Measurements from ENCODE around the gene ZFR. TPM values are rescaled to one million over a fixed set of nuclear protein-coding genes. Genes with fewer than 3 reads are reported as not detected.
"Not testable (repeated sequence)": the region's sequence is repeated elsewhere in the genome, so short reads cannot be mapped to it uniquely, and the experiment has no call there.

The ZFR gene
- total RNA-seq, 2 experiments from 2014 or later: 66.1 to 69.4 TPM

GRCh38 chr5:32339198-32339597 is 105.3 kb downstream of the ZFR start:
- H3K27me3 Mint-ChIP-seq: no peaks in the 10 kb centered on the region
- no peak overlapping the region for H3K4me3 Mint-ChIP-seq
- H3K36me3 Mint-ChIP-seq: peaks cover 3% of the 10 kb centered on the region
- no peaks in the 10 kb centered on the region for H3K4me1 Mint-ChIP-seq
- peaks cover 17% of the 10 kb centered on the region for H3K9me3 Mint-ChIP-seq
- no peak overlapping the region for H3K27ac Mint-ChIP-seq
- no peak for DNase-seq

- Mint-ChIP-seq H3K27ac (no peak overlapping the region), H3K4me3 (no peak overlapping the region), H3K9me3 (no peaks in the 10 kb centered on the region), H3K4me1 (no peaks in the 10 kb centered on the region), H3K27me3 (no peaks in the 10 kb centered on the region), H3K36me3 (no peaks in the 10 kb centered on the region)
- no peak for DNase-seq
These were observed 111.6 kb downstream of the ZFR start for GRCh38 chr5:32332966-32333365.

GRCh38 chr5:32332361-32332760 is 112.2 kb downstream of the ZFR start:
- no peaks in the 10 kb centered on the region for H3K36me3 Mint-ChIP-seq
- H3K9me3 Mint-ChIP-seq: no peaks in the 10 kb centered on the region
- H3K27me3 Mint-ChIP-seq: no peaks in the 10 kb centered on the region
- no peaks in the 10 kb centered on the region for H3K4me1 Mint-ChIP-seq
- no peak overlapping the region for H3K4me3 Mint-ChIP-seq
- DNase-seq: no peak
- H3K27ac Mint-ChIP-seq: no peak overlapping the region

- no peak for DNase-seq
- Mint-ChIP-seq H3K36me3 (no peaks in the 10 kb centered on the region), H3K9me3 (no peaks in the 10 kb centered on the region), H3K27me3 (no peaks in the 10 kb centered on the region), H3K27ac (no peak overlapping the region), H3K4me3 (no peak overlapping the region), H3K4me1 (no peaks in the 10 kb centered on the region)
These were observed 112.6 kb downstream of the ZFR start for GRCh38 chr5:32331935-32332274.

GRCh38 chr5:32331217-32331934 is 113.2 kb downstream of the ZFR start:
- Mint-ChIP-seq H3K27ac (no peak overlapping the region), H3K4me1 (no peaks in the 10 kb centered on the region), H3K36me3 (no peaks in the 10 kb centered on the region), H3K9me3 (no peaks in the 10 kb centered on the region), H3K27me3 (no peaks in the 10 kb centered on the region), H3K4me3 (no peak overlapping the region)
- DNase-seq: no peak

GRCh38 chr5:32330126-32330971 is 114.2 kb downstream of the ZFR start:
- no peaks in the 10 kb centered on the region for H3K36me3 Mint-ChIP-seq
- H3K4me3 Mint-ChIP-seq: no peak overlapping the region
- no peaks in the 10 kb centered on the region for H3K9me3 Mint-ChIP-seq
- H3K27me3 Mint-ChIP-seq: no peaks in the 10 kb centered on the region
- no peaks in the 10 kb centered on the region for H3K4me1 Mint-ChIP-seq
- H3K27ac Mint-ChIP-seq: no peak overlapping the region
- DNase-seq: no peak

- no peak overlapping the region for H3K27ac Mint-ChIP-seq
- peak; percentile 39 for DNase-seq
- no peaks in the 10 kb centered on the region for H3K4me1 Mint-ChIP-seq
- no peak overlapping the region for H3K4me3 Mint-ChIP-seq
- H3K27me3 Mint-ChIP-seq: no peaks in the 10 kb centered on the region
- no peaks in the 10 kb centered on the region for H3K9me3 Mint-ChIP-seq
- no peaks in the 10 kb centered on the region for H3K36me3 Mint-ChIP-seq
These were observed 115.1 kb downstream of the ZFR start for GRCh38 chr5:32329395-32329834.

- Mint-ChIP-seq H3K9me3 (peaks cover 6% of the 10 kb centered on the region), H3K27me3 (no peaks in the 10 kb centered on the region), H3K27ac (no peak overlapping the region), H3K4me3 (no peak overlapping the region), H3K36me3 (peaks cover 3% of the 10 kb centered on the region), H3K4me1 (no peaks in the 10 kb centered on the region)
- no peak for DNase-seq
These were observed 118.2 kb downstream of the ZFR start for GRCh38 chr5:32326216-32326772.

GRCh38 chr5:32325616-32326015 is 118.9 kb downstream of the ZFR start:
- no peaks in the 10 kb centered on the region for H3K4me1 Mint-ChIP-seq
- no peak overlapping the region for H3K27ac Mint-ChIP-seq
- no peak for DNase-seq
- H3K9me3 Mint-ChIP-seq: peaks cover 6% of the 10 kb centered on the region
- no peak overlapping the region for H3K4me3 Mint-ChIP-seq
- no peaks in the 10 kb centered on the region for H3K27me3 Mint-ChIP-seq
- H3K36me3 Mint-ChIP-seq: peaks cover 3% of the 10 kb centered on the region

GRCh38 chr5:32325062-32325461 is 119.5 kb downstream of the ZFR start:
- Mint-ChIP-seq H3K9me3 (peaks cover 6% of the 10 kb centered on the region), H3K36me3 (peaks cover 3% of the 10 kb centered on the region), H3K4me1 (no peaks in the 10 kb centered on the region), H3K27me3 (no peaks in the 10 kb centered on the region), H3K27ac (no peak overlapping the region), H3K4me3 (no peak overlapping the region)
- DNase-seq: no peak

GRCh38 chr5:32323741-32324140 is 120.8 kb downstream of the ZFR start:
- DNase-seq: no peak
- Mint-ChIP-seq H3K27me3 (no peaks in the 10 kb centered on the region), H3K36me3 (peaks cover 3% of the 10 kb centered on the region), H3K4me1 (no peaks in the 10 kb centered on the region), H3K27ac (no peak overlapping the region), H3K9me3 (peaks cover 6% of the 10 kb centered on the region), H3K4me3 (no peak overlapping the region)

GRCh38 chr5:32322882-32323281 is 121.7 kb downstream of the ZFR start:
- H3K36me3 Mint-ChIP-seq: peaks cover 3% of the 10 kb centered on the region
- no peaks in the 10 kb centered on the region for H3K27me3 Mint-ChIP-seq
- no peaks in the 10 kb centered on the region for H3K4me1 Mint-ChIP-seq
- no peak overlapping the region for H3K27ac Mint-ChIP-seq
- H3K9me3 Mint-ChIP-seq: peaks cover 6% of the 10 kb centered on the region
- no peak overlapping the region for H3K4me3 Mint-ChIP-seq
- no peak for DNase-seq

GRCh38 chr5:32321787-32322186 is 122.8 kb downstream of the ZFR start:
- H3K4me3 Mint-ChIP-seq, H3K27me3 Mint-ChIP-seq, DNase-seq, H3K27ac Mint-ChIP-seq, H3K36me3 Mint-ChIP-seq, H3K9me3 Mint-ChIP-seq, H3K4me1 Mint-ChIP-seq: not testable (repeated sequence)

GRCh38 chr5:32320576-32320975 is 124.0 kb downstream of the ZFR start:
- H3K27ac Mint-ChIP-seq: no peak overlapping the region
- H3K27me3 Mint-ChIP-seq: no peaks in the 10 kb centered on the region
- peaks cover 6% of the 10 kb centered on the region for H3K9me3 Mint-ChIP-seq
- H3K4me3 Mint-ChIP-seq: no peak overlapping the region
- peaks cover 3% of the 10 kb centered on the region for H3K36me3 Mint-ChIP-seq
- DNase-seq: no peak
- no peaks in the 10 kb centered on the region for H3K4me1 Mint-ChIP-seq

- no peak overlapping the region for H3K27ac Mint-ChIP-seq
- peaks cover 3% of the 10 kb centered on the region for H3K36me3 Mint-ChIP-seq
- no peak for DNase-seq
- peaks cover 6% of the 10 kb centered on the region for H3K9me3 Mint-ChIP-seq
- no peak overlapping the region for H3K4me3 Mint-ChIP-seq
- H3K27me3 Mint-ChIP-seq: no peaks in the 10 kb centered on the region
- no peaks in the 10 kb centered on the region for H3K4me1 Mint-ChIP-seq
These were observed 124.5 kb downstream of the ZFR start for GRCh38 chr5:32319926-32320543.

Data from activated naive CD8-positive, alpha-beta T cell treated with anti-CD3 and anti-CD28 coated beads for 36 hours (primary cell).